ENCODE data around the gene CDK11B.
"Not testable (repeated sequence)": the region's sequence is repeated elsewhere in the genome, so short reads cannot be mapped to it uniquely, and the experiment has no call there.

Gene CDK11B

GRCh38 chr1:1683104-1683905, 24.5 kb upstream of the CDK11B start:
- DNase-seq (ENCODE audit: low read depth): no peak

GRCh38 chr1:1680912-1681273, 22.1 kb upstream of the CDK11B start:
- peak; percentile 23 for DNase-seq (ENCODE audit: low read depth)

GRCh38 chr1:1680031-1680911, 21.5 kb upstream of the CDK11B start:
- no peak for DNase-seq (ENCODE audit: low read depth)

- no peak for DNase-seq (ENCODE audit: low read depth)
These were observed 20.0 kb upstream of the CDK11B start for GRCh38 chr1:1678581-1679380.

- DNase-seq (ENCODE audit: low read depth): no peak
These were observed 19.1 kb upstream of the CDK11B start for GRCh38 chr1:1677718-1678580.

GRCh38 chr1:1676087-1676486, 17.3 kb upstream of the CDK11B start:
- DNase-seq (ENCODE audit: low read depth): not testable (repeated sequence)

GRCh38 chr1:1675218-1675617, 16.4 kb upstream of the CDK11B start:
- not testable (repeated sequence) for DNase-seq (ENCODE audit: low read depth)

- DNase-seq (ENCODE audit: low read depth): not testable (repeated sequence)
These were observed 16.0 kb upstream of the CDK11B start for GRCh38 chr1:1674806-1675205.

- no peak for DNase-seq (ENCODE audit: low read depth)
These were observed 13.6 kb upstream of the CDK11B start for GRCh38 chr1:1672181-1672965.

- DNase-seq (ENCODE audit: low read depth): no peak
These were observed 12.7 kb upstream of the CDK11B start for GRCh38 chr1:1671365-1672119.

GRCh38 chr1:1670866-1671265, 12.1 kb upstream of the CDK11B start:
- DNase-seq (ENCODE audit: low read depth): no peak

- no peak for DNase-seq (ENCODE audit: low read depth)
These were observed 10.9 kb upstream of the CDK11B start for GRCh38 chr1:1669468-1670440.

GRCh38 chr1:1666526-1666925, 7.7 kb upstream of the CDK11B start:
- DNase-seq (ENCODE audit: low read depth): no peak

GRCh38 chr1:1665815-1666251, 7.0 kb upstream of the CDK11B start:
- no peak for DNase-seq (ENCODE audit: low read depth)

GRCh38 chr1:1664941-1665814, 6.4 kb upstream of the CDK11B start:
- no peak for DNase-seq (ENCODE audit: low read depth)

- DNase-seq (ENCODE audit: low read depth): not testable (repeated sequence)
These were observed 5.5 kb upstream of the CDK11B start for GRCh38 chr1:1664318-1664717.

- peak; percentile 14 for DNase-seq (ENCODE audit: low read depth)
These were observed 4.2 kb upstream of the CDK11B start for GRCh38 chr1:1662830-1663560.
